HCT116 (cell line): ENCODE measurements around the gene KCNK10. TPM values are rescaled to one million over a fixed set of nuclear protein-coding genes. Genes with fewer than 3 reads are reported as not detected.

ENCODE experiments used
- ATAC-seq: fragments of 200-7000 bp; cut with Tn5 transposase; 2 replicates; pipeline ENCODE4 v1.9.1; 2020; ENCODE audit warnings: mild to moderate bottlenecking, moderate library complexity
- BruUV-seq: library from RNA; stranded (reverse); fragments of 400-500 nt; replicated peaks from 2 replicates; lab custom pipeline; 2021; lab: Mats Ljungman, UMichigan
- CTCF ChIA-PET: fragments of 300-600 bp; sonication (Branson Sonifier 250); formaldehyde crosslinking; loops from one replicate; lab custom pipeline; 2021; ENCODE audit warnings: antibody characterized with exemption; lab: Charles Lee
- POLR2A ChIA-PET: fragments of 300-600, 350-600 bp; sonication (Branson Sonifier 250); formaldehyde crosslinking; loops from one replicate; lab custom pipeline; 2021; ENCODE audit warnings: antibody characterized with exemption; lab: Charles Lee
- RAD21 ChIA-PET, 2 experiments: fragments of 300-600 bp; sonication (Branson Sonifier 250); formaldehyde crosslinking; loops; one replicate each; lab custom pipeline; 2023; ENCODE audit warnings: low total read pairs in 2 of 2; ENCODE audit not compliant: uncharacterized antibody in 2 of 2, unreplicated experiment in 2 of 2, low non-redundant PET in 1 of 2; lab: Charles Lee
- DNase-seq: peaks from one replicate; pipeline ENCODE4 v3.0.0-alpha.2; 2010; ENCODE audit warnings: low read depth, low spot score
- H2AFZ ChIP-seq: fragments of 200-600 bp; shearing (Covaris generic), sonication (generic); 2 replicates; pipeline ENCODE4 v1.6.1; 2017; ENCODE audit warnings: low read depth, mixed run types, mixed read lengths, antibody characterized with exemption, low read length; ENCODE audit not compliant: poor library complexity, severe bottlenecking
- H3K27ac ChIP-seq: 2 replicates; pipeline ENCODE4 v1.5.1; 2012; ENCODE audit warnings: low read depth, low read length
- H3K27me3 ChIP-seq: fragments of 200-600 bp; sonication (generic); 2 replicates; pipeline ENCODE4 v1.6.1; 2016; ENCODE audit warnings: mixed run types, low read length, mixed read lengths; ENCODE audit not compliant: insufficient read depth
- H3K36me3 ChIP-seq, 2 experiments: fragments of 200-500 bp in 1 of 2; fragments of 200-600 bp in 1 of 2; sonication (Bioruptor generic) in 1 of 2; sonication (generic) in 1 of 2; 2 replicates each; pipeline versions ENCODE4 v1.5.1 to v1.6.1; 2014 to 2016; ENCODE audit warnings: low read length in 2 of 2, inconsistent platforms in 1 of 2, mixed read lengths in 1 of 2, mixed run types in 1 of 2; ENCODE audit not compliant: insufficient read depth in 2 of 2, control insufficient read depth in 1 of 2
- H3K4me1 ChIP-seq, 2 experiments: fragments of 200-600 bp in 1 of 2; sonication (generic) in 1 of 2; 2 replicates each; pipeline versions ENCODE4 v1.5.1 to v1.6.1; 2012 to 2017; ENCODE audit warnings: low read length in 2 of 2, inconsistent platforms in 1 of 2, mild to moderate bottlenecking in 1 of 2, mixed read lengths in 1 of 2, mixed run types in 1 of 2, moderate library complexity in 1 of 2; ENCODE audit not compliant: insufficient read depth in 2 of 2, control insufficient read depth in 1 of 2
- H3K4me2 ChIP-seq: fragments of 200-600 bp; sonication (generic); 2 replicates; pipeline ENCODE4 v1.6.1; 2017; ENCODE audit warnings: mixed run types, low read length, mixed read lengths
- H3K4me3 ChIP-seq, 2 experiments: fragments of 200-600 bp in 1 of 2; sonication (generic) in 1 of 2; replicated peaks in 1 of 2; 2 replicates each; pipeline ENCODE4 v1.5.1; 2011 to 2016; ENCODE audit warnings: low read length in 2 of 2, control low read depth in 1 of 2, low read depth in 1 of 2, mild to moderate bottlenecking in 1 of 2, mixed read lengths in 1 of 2, mixed run types in 1 of 2
- H3K79me2 ChIP-seq: fragments of 200-600 bp; sonication (generic); 2 replicates; pipeline ENCODE4 v1.6.1; 2017; ENCODE audit warnings: mild to moderate bottlenecking, mixed run types, low read length, moderate library complexity, mixed read lengths; ENCODE audit not compliant: insufficient read depth
- H3K9ac ChIP-seq: fragments of 200-600 bp; sonication (generic); 2 replicates; pipeline ENCODE4 v1.6.1; 2016; ENCODE audit warnings: low read length, mixed read lengths
- H3K9me2 ChIP-seq: fragments of 200-600 bp; sonication (generic), shearing (Covaris generic); 2 replicates; pipeline ENCODE4 v1.6.1; 2017; ENCODE audit warnings: mixed run types, mild to moderate bottlenecking, moderate library complexity; ENCODE audit not compliant: insufficient read depth
- H3K9me3 ChIP-seq, 2 experiments: fragments of 200-500 bp in 1 of 2; fragments of 200-600 bp in 1 of 2; sonication (Bioruptor generic) in 1 of 2; sonication (generic) in 1 of 2; 2 replicates each; pipeline ENCODE4 v1.6.1; 2014 to 2017; ENCODE audit warnings: low read length in 2 of 2, mixed read lengths in 2 of 2, inconsistent platforms in 1 of 2, low read depth in 1 of 2, mild to moderate bottlenecking in 1 of 2, mixed run types in 1 of 2, moderate library complexity in 1 of 2; ENCODE audit not compliant: control insufficient read depth in 1 of 2, insufficient read depth in 1 of 2
- H4K20me1 ChIP-seq: fragments of 200-600 bp; sonication (generic), shearing (Covaris generic); 2 replicates; pipeline ENCODE4 v1.6.1; 2017; ENCODE audit warnings: mixed run types, mild to moderate bottlenecking, moderate library complexity; ENCODE audit not compliant: insufficient read depth
- EZH2phosphoT487 ChIP-seq: fragments of 200-600 bp; IDR thresholded peaks from 2 replicates; pipeline ENCODE4 v1.6.1; 2018; ENCODE audit warnings: antibody characterized with exemption, borderline replicate concordance
- FOSL1 ChIP-seq: IDR thresholded peaks from 2 replicates; pipeline ENCODE4 v1.6.1; 2012; ENCODE audit warnings: low read depth
- JUND ChIP-seq: IDR thresholded peaks from 2 replicates; pipeline ENCODE4 v1.6.1; 2012
- RAD21 ChIP-seq: IDR thresholded peaks from 2 replicates; pipeline ENCODE4 v1.6.1; 2012; ENCODE audit warnings: low read depth, mild to moderate bottlenecking
- SIN3A ChIP-seq: IDR thresholded peaks from 2 replicates; pipeline ENCODE4 v1.6.1; 2012; ENCODE audit warnings: low read depth
- SP1 ChIP-seq: IDR thresholded peaks from 2 replicates; pipeline ENCODE4 v1.6.1; 2012; ENCODE audit warnings: low read depth
- SRF ChIP-seq: IDR thresholded peaks from 2 replicates; pipeline ENCODE4 v1.6.1; 2012; ENCODE audit warnings: low read depth
- YY1 ChIP-seq: IDR thresholded peaks from 2 replicates; pipeline ENCODE4 v1.6.1; 2011; ENCODE audit warnings: low read length, low read depth, moderate library complexity, mild to moderate bottlenecking; ENCODE audit not compliant: insufficient replicate concordance; ENCODE audit errors: extremely low read depth
- intact Hi-C: fragments of 100-400 bp; cut with micrococcal nuclease; formaldehyde crosslinking; loops from 2 replicates; pipeline ENCODE4 v1.10.0; 2022
- total RNA-seq: library from RNA; stranded (reverse); gene quantifications from one replicate; pipeline ENCODE4 v1.2.1, GENCODE V29; 2021; ENCODE audit not compliant: unreplicated experiment
- TF ChIP-seq, protein P1 (sequence below): IDR thresholded peaks from 2 replicates; pipeline ENCODE4 v1.6.1; 2012; ENCODE audit warnings: low read depth
- TF ChIP-seq, protein P2 (sequence below): IDR thresholded peaks from 2 replicates; pipeline ENCODE4 v1.6.1; 2012

The KCNK10 gene
- total RNA-seq, 1 experiment from 2014 or later = not detected

DNA sequence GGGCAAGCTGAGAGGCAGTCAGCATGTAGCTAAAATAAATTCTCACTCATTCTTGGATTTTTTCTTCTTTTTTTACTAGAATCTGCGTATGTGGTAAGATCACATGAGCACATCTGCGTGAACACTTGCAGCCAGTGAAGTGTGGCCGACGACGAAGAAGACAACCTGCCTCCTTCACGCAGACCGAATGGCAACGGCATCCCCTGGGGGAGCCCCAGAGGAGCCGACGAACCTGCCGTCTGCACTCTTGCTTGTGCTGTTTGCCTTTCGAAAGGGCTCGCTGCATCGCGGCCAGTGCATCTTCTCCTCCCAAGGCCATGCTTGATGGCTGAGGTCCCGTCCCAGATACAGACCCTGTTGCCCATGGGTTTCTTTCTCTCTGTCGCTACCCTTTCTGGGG, 113.8 kb downstream of the KCNK10 start:
- Histone ChIP-seq H3K27me3 (no peaks in the 10 kb centered on the region; the same call in 1 of the 2 replicates), H3K9me2 (no peaks in the 10 kb centered on the region), H3K9ac (no peak overlapping the region), H3K4me2 (no peak overlapping the region), H3K27ac (no peak overlapping the region), H3K79me2 (no peaks in the 10 kb centered on the region), H4K20me1 (no peaks in the 10 kb centered on the region), H3K36me3 (no peaks in the 10 kb centered on the region), H3K4me1 (no peaks in the 10 kb centered on the region), H3K9me3 (no peaks in the 10 kb centered on the region), H2AFZ (no peak overlapping the region), H3K4me3 (no peak overlapping the region)
- POLR2A ChIA-PET = no interaction called here
- DNase-seq = no peak
- intact Hi-C loops = no loop called here
- TF ChIP-seq RAD21 (no peak), SP1 (no peak)
- BruUV-seq = no TSS peak
- CTCF ChIA-PET = no interaction called here
- RAD21 ChIA-PET = no interaction called here
- no peak for ATAC-seq

DNA sequence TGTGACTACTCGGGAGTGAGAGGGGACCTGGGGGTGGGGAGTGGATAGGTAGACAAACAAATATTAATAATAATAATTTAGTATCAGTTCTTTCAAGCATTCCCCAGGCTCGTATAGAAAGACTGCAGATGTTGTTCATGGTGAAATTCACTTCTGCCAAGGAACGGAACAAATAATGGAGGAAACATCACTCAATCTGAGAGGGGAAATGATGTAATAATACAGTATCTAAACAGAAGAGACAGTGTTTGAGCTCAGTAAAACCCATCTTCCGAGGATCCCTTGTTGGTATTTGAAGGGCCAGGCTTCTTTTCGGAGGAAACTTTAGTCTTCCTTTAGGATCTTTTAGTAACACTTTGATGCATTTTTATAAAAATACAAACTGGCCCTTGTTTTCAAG, 114.2 kb downstream of the KCNK10 start:
- ATAC-seq (no peak), DNase-seq (no peak)
- POLR2A ChIA-PET = no interaction called here

More for the DNA sequence above, 114.2 kb downstream of the KCNK10 start:
- Histone ChIP-seq H3K36me3 (no peaks in the 10 kb centered on the region), H3K27ac (no peak overlapping the region), H3K9me3 (no peaks in the 10 kb centered on the region), H3K4me3 (no peak overlapping the region), H3K27me3 (no peaks in the 10 kb centered on the region; the same call in 1 of the 2 replicates), H3K4me1 (no peaks in the 10 kb centered on the region)
- BruUV-seq = no TSS peak
- no peak for TF ChIP-seq SRF
- no peak for TF ChIP-seq JUND
- no peak for TF ChIP-seq EZH2phosphoT487
- TF ChIP-seq RAD21 = no peak
- TF ChIP-seq YY1 = no peak
- TF ChIP-seq, protein P1, sequence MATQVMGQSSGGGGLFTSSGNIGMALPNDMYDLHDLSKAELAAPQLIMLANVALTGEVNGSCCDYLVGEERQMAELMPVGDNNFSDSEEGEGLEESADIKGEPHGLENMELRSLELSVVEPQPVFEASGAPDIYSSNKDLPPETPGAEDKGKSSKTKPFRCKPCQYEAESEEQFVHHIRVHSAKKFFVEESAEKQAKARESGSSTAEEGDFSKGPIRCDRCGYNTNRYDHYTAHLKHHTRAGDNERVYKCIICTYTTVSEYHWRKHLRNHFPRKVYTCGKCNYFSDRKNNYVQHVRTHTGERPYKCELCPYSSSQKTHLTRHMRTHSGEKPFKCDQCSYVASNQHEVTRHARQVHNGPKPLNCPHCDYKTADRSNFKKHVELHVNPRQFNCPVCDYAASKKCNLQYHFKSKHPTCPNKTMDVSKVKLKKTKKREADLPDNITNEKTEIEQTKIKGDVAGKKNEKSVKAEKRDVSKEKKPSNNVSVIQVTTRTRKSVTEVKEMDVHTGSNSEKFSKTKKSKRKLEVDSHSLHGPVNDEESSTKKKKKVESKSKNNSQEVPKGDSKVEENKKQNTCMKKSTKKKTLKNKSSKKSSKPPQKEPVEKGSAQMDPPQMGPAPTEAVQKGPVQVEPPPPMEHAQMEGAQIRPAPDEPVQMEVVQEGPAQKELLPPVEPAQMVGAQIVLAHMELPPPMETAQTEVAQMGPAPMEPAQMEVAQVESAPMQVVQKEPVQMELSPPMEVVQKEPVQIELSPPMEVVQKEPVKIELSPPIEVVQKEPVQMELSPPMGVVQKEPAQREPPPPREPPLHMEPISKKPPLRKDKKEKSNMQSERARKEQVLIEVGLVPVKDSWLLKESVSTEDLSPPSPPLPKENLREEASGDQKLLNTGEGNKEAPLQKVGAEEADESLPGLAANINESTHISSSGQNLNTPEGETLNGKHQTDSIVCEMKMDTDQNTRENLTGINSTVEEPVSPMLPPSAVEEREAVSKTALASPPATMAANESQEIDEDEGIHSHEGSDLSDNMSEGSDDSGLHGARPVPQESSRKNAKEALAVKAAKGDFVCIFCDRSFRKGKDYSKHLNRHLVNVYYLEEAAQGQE = no peak
- TF ChIP-seq SIN3A = no peak
- TF ChIP-seq, protein P2, sequence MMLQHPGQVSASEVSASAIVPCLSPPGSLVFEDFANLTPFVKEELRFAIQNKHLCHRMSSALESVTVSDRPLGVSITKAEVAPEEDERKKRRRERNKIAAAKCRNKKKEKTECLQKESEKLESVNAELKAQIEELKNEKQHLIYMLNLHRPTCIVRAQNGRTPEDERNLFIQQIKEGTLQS = no peak
- TF ChIP-seq FOSL1 = no peak
- TF ChIP-seq, all 23 proteins: peak for 0
- no peak overlapping the region for H3K4me2 ChIP-seq
- no peaks in the 10 kb centered on the region for H3K9me2 ChIP-seq
- no peak overlapping the region for H2AFZ ChIP-seq
- ChIA-PET RAD21 (no interaction called here), CTCF (no interaction called here)
- H4K20me1 ChIP-seq = no peaks in the 10 kb centered on the region
- H3K79me2 ChIP-seq = no peaks in the 10 kb centered on the region
- intact Hi-C loops = no loop called here
- no peak overlapping the region for H3K9ac ChIP-seq
